Neutrophil (primary cell): ENCODE measurements around the gene OVCH2.

ENCODE experiments used
- H3K27ac ChIP-seq: fragments of 200-600 bp; sonication (generic); 2 replicates; pipeline ENCODE4 v1.5.1; 2016; ENCODE audit warnings: mild to moderate bottlenecking, moderate library complexity
- H3K27me3 ChIP-seq: fragments of 200-600 bp; sonication (generic); 2 replicates; pipeline ENCODE4 v1.6.0; 2016; ENCODE audit warnings: mild to moderate bottlenecking
- H3K36me3 ChIP-seq: fragments of 200-600 bp; sonication (generic); 2 replicates; pipeline ENCODE4 v1.5.1; 2017
- H3K4me1 ChIP-seq, 2 experiments: fragments of 200-600 bp in 1 of 2; sonication (generic) in 1 of 2; 1 replicate in 1 of 2; 2 replicates in 1 of 2; pipeline versions ENCODE4 v1.5.1 to v1.6.1; 2013 to 2016; ENCODE audit warnings: low read depth in 1 of 2, low read length in 1 of 2, mild to moderate bottlenecking in 1 of 2, moderate library complexity in 1 of 2; ENCODE audit not compliant: control insufficient read depth in 1 of 2, insufficient read depth in 1 of 2
- H3K4me3 ChIP-seq, 2 experiments: fragments of 200-600 bp in 1 of 2; sonication (generic) in 1 of 2; 1 replicate in 1 of 2; 2 replicates in 1 of 2; pipeline ENCODE4 v1.5.1; 2013 to 2016; ENCODE audit warnings: low read depth in 1 of 2, low read length in 1 of 2, mild to moderate bottlenecking in 1 of 2, moderate library complexity in 1 of 2
- H3K9me3 ChIP-seq: fragments of 200-600 bp; sonication (generic); 2 replicates; pipeline ENCODE4 v1.5.1; 2016
- CTCF ChIP-seq: fragments of 200-600 bp; sonication (generic); IDR thresholded peaks from 2 replicates; pipeline ENCODE4 v1.5.1; 2016; ENCODE audit warnings: antibody characterized with exemption

The OVCH2 gene

DNA sequence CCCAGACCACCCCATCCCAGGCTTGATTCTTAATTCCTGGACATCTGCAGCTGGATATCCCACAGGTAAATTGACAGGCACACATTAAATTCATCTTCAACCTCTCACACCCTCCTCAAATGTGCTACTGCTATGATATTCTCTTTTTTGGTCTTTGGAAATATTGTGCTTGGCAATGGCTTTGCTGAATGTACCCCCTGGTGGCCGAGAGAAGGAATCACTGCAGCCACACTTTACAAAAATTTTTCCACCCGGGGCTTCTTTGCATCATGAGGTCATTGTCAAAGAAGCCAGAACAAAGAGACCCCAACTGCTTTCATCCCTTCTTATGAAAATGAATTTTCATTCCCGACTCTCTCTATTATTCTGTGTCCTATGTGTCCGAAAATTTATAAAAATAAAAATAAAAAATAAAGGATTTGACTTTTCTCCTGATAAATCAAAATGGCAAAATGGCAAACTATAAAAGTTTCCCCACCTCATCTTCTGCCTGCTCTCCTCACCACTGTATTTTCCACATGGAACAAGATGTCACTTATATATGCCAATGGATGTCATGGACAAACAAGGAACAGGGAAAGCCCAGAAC is 17.9 kb downstream of the OVCH2 start:
- TF ChIP-seq CTCF: no peak
- Histone ChIP-seq H3K27ac (no peak overlapping the region), H3K9me3 (no peaks in the 10 kb centered on the region), H3K4me1 (no peaks in the 10 kb centered on the region), H3K27me3 (peaks cover 95% of the 10 kb centered on the region), H3K4me3 (no peak overlapping the region), H3K36me3 (no peaks in the 10 kb centered on the region)

- no peak for TF ChIP-seq CTCF
- Histone ChIP-seq H3K27ac (no peak overlapping the region), H3K4me3 (no peak overlapping the region), H3K27me3 (peaks cover 92% of the 10 kb centered on the region), H3K9me3 (no peaks in the 10 kb centered on the region), H3K36me3 (no peaks in the 10 kb centered on the region), H3K4me1 (no peaks in the 10 kb centered on the region)
These were observed 18.9 kb downstream of the OVCH2 start for GRCh38 chr11:7687386-7687785.

- Histone ChIP-seq H3K4me3 (no peak overlapping the region), H3K9me3 (no peaks in the 10 kb centered on the region), H3K4me1 (no peaks in the 10 kb centered on the region), H3K36me3 (no peaks in the 10 kb centered on the region), H3K27ac (no peak overlapping the region), H3K27me3 (peaks cover 92% of the 10 kb centered on the region)
- TF ChIP-seq CTCF: no peak
These were observed 19.5 kb downstream of the OVCH2 start for GRCh38 chr11:7686761-7687160.

DNA sequence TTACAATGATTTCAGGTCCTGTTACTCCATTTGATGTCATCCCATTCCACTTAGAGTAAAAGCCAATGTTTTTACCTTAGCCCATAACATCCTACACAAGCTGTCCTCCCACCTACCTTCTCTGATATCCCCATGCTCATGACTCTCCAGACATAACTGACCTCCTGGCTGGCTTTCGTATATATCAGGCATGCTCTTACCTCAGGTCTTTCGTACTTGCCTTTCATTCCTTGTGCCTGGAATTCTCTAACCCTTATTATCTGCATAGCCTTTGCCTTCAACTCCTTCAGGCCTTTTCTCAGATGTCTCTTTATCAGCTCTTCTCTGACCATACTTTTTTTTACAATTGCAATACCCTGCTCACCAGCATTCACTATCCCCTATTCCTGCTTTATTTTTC is 22.7 kb downstream of the OVCH2 start:
- Histone ChIP-seq H3K27ac (no peak overlapping the region), H3K9me3 (no peaks in the 10 kb centered on the region), H3K36me3 (no peaks in the 10 kb centered on the region), H3K4me3 (no peak overlapping the region), H3K27me3 (peaks cover 91% of the 10 kb centered on the region), H3K4me1 (no peaks in the 10 kb centered on the region)
- no peak for TF ChIP-seq CTCF

- Histone ChIP-seq H3K4me1 (peaks cover 0 to 14% of the 10 kb centered on the region in 2 experiments), H3K4me3 (no peak overlapping the region), H3K9me3 (peaks cover 8% of the 10 kb centered on the region), H3K27me3 (peaks cover 76% of the 10 kb centered on the region), H3K36me3 (no peaks in the 10 kb centered on the region), H3K27ac (no peak overlapping the region)
- no peak for TF ChIP-seq CTCF
These were observed 28.5 kb downstream of the OVCH2 start for GRCh38 chr11:7677796-7678201.

- peaks cover 0 to 16% of the 10 kb centered on the region in 2 experiments for H3K4me1 ChIP-seq
- no peak overlapping the region for H3K27ac ChIP-seq
- peaks cover 77% of the 10 kb centered on the region for H3K27me3 ChIP-seq
- TF ChIP-seq CTCF: no peak
- no peak overlapping the region for H3K4me3 ChIP-seq
- H3K36me3 ChIP-seq: no peaks in the 10 kb centered on the region
- H3K9me3 ChIP-seq: peaks cover 8% of the 10 kb centered on the region
These were observed 29.2 kb downstream of the OVCH2 start for GRCh38 chr11:7677071-7677470.
